T47D (cell line): ENCODE results near the gene DACT2.

Source experiments
- DNase-seq, 2 experiments: peaks; one replicate each; pipeline versions ENCODE4 v3.0.0 to v3.0.0-alpha.2; 2011 to 2012; ENCODE audit warnings: low read depth in 1 of 2, low spot score in 1 of 2
- JUND ChIP-seq: IDR thresholded peaks from 2 replicates; pipeline ENCODE4 v1.6.1; 2012; ENCODE audit warnings: low read depth
- in situ Hi-C: cut with HindIII; loops from 2 replicates; pipeline ENCODE4 v1.10.0; 2016; ENCODE audit warnings: low sequenced_read_pairs, low pct_unique_long_range_greater_than_20kb

DACT2 gene

DNA sequence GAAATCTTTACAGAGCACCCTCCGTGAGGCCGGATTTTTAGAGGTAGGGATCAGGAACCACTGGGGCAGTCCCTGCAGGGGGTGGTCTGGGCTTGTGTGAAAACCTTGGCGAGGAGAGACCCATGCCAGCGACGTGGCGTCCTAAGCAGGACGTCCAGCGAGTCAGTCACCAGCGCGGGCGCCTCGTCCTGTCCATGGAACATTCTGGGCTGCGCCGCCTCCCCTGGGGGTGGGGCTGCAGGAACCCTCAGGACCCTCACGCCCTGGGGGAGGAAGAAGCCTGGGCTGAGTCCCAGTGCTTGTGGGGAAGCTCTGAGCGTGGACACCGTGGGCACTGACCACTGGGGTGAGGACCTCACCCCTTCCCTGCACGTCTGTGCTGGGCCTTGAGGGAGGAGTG lies 25.7 kb upstream of the DACT2 start:
- in situ Hi-C loops = no loop called here
- TF ChIP-seq JUND = no peak

DNA sequence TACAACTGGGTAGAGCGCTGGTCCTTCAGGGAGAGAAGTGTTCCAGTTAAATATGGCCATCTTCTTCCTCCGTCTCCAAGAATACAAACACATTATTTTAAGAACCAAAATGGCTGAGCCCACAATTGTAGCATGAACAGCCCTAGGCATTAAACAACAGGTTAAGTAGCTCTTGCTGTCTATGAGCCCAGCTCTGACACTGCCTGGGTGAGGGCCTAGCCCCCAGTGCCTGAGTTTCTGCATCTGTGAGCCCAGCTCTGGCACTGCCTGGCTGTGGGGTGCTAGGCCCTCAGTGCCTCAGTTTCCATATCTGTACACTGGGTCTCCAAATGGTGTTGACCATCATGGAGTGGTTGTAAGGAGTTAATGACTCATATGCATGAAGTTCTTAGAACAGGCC lies 24.8 kb upstream of the DACT2 start:
- in situ Hi-C loops = no loop called here
- TF ChIP-seq JUND = no peak
- no peak for DNase-seq

More for the DNA sequence above, 25.7 kb upstream of the DACT2 start:
- no peak for DNase-seq

- in situ Hi-C loops = no loop called here
- DNase-seq = no peak
- TF ChIP-seq JUND = no peak
Observed at GRCh38 chr6:168343239-168344150, 23.9 kb upstream of the DACT2 start.

DNA sequence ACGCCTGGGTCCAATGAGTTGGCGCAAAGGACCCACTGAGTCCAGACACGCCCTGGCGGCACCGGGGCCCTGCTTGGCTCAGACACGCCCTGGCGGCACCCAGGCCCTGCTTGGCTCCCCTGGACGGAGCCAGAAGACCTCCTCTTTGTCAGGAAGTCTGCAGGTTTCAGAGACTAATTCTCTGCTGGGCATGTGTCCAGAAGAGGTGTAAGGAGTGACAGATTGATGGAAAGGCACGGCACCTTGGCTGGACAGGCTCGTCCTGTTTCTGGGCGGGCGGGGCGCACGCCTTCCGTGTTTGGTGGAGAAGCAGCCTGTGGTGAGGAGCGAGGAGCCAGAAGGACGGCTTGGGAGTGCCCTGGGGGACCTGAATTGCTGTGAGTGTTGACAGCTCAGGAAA lies 23.1 kb upstream of the DACT2 start:
- TF ChIP-seq JUND = no peak
- DNase-seq = peak; percentile 53 to 84
- in situ Hi-C loops = no loop called here

DNA sequence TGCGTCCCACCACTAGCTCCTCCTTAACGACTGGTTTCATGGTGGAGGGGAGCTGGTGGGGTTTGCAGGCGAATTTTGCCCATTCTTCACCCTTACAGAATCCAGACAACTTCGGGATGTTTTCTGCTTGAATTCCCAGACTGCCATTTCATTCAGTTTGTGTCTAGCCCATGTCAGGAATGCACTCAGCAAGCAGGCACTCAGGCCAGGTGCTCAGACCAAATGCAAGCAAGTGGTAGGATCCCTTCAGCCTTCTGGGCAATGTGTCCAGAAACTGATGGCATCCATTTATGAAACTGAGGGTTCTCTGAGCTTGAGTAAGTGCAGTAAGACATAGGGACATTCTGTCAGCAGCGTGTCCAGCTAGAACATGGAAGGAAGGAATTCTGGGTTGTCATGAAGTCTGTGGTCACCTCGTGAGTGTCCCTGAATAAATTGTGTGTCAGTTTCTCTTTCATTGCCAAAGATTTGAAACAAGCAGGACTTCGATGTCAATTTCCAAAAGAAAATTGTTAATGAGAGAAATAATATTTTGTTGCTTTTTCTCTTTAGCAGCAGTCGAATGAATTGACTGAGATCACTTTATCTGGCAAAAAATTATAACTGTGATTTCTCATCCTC lies 21.8 kb upstream of the DACT2 start:
- TF ChIP-seq JUND = no peak
- in situ Hi-C loops = no loop called here
- DNase-seq = no peak

GRCh38 chr6:168340819-168341218 lies 21.2 kb upstream of the DACT2 start:
- in situ Hi-C loops = no loop called here
- no peak for DNase-seq
- no peak for TF ChIP-seq JUND

DNA sequence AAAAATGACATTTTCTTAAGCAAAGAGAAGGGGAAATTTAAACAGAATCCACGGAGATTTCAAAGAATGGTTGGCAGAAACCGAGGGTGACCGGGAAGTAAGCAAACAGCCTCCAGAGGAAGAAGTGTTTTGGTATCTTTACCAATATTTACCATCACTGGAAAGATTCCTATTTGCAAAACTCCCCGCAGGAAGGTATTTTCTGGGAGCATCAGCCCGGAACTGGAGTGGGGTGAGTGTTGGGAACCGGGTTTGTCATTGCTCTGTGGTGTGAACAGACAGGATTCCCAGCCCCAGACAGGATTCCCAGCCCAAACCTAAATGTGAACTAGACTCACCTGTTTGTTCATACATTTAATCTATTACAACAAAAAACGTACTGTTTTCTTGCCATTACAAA lies 19.2 kb upstream of the DACT2 start:
- no peak for DNase-seq
- in situ Hi-C loops = no loop called here
- TF ChIP-seq JUND = no peak

DNA sequence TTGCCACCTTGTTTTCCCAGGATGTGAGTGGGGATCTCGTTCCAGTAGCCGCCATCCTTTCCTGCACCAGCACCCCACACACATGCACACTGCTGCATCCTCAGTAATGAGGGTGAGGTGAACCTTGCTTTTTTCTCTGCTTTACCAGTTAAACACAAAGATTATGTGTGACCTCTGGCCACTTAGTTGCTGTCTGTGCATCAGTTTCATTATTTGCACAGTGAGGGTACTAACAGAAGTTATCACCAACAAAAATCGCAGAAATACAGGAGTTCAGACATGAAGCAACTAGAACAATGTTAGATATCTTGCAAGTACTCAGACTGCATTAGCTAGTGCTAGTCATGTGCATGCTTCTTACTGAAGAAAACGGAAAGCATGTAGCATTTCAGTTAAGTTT lies 17.4 kb upstream of the DACT2 start:
- in situ Hi-C loops = no loop called here
- no peak for DNase-seq
- TF ChIP-seq JUND = no peak

GRCh38 chr6:168333989-168334388 lies 14.4 kb upstream of the DACT2 start:
- no peak for TF ChIP-seq JUND
- in situ Hi-C loops = no loop called here
- DNase-seq = no peak

DNA sequence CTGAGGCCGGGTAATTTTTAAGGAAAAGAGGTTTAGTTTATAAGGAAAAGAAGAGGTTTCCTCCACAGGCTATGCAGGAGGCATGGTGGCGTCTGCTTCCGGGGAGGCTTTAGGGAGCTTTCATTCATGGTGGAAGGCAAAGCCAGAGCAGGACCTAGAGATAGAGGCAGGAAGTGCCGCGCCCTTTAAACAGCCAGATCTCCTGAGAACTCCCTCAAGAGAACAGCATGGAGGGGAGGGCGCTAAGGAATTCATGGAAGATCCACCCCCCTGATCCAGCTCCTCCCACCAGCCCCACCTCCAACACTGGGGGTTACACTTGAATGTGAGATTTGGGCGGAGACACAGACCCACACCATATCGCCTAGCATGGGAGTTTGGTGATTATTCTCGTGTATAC lies 13.9 kb upstream of the DACT2 start:
- in situ Hi-C loops = no loop called here
- TF ChIP-seq JUND = no peak
- no peak for DNase-seq

DNA sequence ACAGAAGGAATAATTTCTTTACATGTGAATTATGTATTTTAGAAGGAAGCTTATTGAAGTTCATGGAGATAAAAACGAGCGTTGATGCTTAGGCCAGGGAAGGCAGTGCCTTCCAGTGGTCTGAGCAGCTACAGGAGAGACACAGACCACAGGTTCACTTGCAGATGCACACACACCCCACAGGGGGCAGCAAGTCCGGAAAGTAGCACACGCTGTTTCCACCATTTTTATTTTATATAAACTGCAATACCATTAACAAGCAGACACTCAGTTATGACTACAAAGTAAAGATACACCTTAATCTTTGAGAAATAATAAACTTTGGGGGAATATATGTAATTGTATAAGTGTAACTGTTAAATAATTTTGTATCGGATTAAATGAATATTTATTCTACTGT lies 13.5 kb upstream of the DACT2 start:
- peak in 1 of 2 experiments; percentile 27 for DNase-seq
- in situ Hi-C loops = no loop called here
- no peak for TF ChIP-seq JUND

DNA sequence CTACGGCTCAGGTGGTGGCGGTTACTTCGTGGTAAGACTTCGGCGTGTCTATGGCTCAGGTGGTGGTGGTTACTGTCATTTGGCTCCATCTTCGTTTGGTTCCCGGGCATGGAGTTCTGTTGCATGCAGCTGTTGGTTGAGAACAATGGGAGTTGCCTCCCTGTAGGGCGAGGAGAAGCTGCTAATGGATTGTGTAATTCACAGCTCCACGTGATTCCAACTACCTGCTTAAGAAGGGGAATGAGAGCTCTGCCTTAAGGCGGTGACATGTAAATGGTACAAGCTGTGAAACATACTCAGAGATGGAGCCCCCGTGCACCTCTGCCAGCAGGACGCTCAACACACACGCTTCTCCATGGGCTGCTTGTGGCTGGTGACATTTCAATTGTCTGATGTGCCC lies 12.4 kb upstream of the DACT2 start:
- TF ChIP-seq JUND = no peak
- in situ Hi-C loops = no loop called here
- DNase-seq = no peak

DNA sequence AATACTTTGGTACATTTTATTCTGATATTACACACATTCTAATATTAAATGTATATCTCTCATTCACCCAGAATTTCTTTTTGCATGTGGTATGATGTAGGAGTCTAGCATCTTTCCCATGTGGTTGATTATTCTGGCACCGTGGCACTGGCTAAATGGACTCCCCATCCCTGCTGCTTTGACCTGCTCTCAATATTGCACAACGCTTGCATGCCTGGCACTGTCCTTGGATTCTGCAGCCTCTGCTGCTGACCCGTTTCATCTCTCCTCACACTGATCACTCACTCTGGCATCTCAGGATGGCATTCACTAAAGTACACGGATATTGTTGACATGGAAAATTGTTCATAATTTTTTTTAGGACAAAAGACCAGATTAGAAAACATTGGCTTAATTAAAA lies 11.5 kb upstream of the DACT2 start:
- TF ChIP-seq JUND = no peak
- in situ Hi-C loops = no loop called here
- no peak for DNase-seq

DNA sequence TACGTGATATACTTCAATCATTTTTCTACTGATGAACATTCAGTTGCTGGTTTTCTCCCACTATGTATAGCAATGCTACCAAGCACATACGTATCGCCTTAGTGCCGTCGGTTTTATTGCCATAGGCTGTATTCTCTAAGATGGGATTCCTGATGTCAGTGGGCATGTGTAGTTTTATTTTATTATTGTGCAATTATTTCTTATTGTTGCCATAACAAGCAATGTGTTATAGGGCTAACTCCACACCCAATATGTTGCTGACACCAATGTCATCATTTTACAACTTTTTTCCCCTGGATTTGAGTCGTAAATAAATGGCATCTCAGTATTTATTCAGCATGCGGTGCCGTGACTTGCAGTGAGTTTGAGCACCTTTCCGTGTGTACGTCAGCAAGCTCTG lies 10.8 kb upstream of the DACT2 start:
- in situ Hi-C loops = no loop called here
- no peak for DNase-seq
- no peak for TF ChIP-seq JUND
